ENCODE data around the gene LYST.
"Not testable (repeated sequence)": the region's sequence is repeated elsewhere in the genome, so short reads cannot be mapped to it uniquely, and the experiment has no call there.

Gene LYST

DNA sequence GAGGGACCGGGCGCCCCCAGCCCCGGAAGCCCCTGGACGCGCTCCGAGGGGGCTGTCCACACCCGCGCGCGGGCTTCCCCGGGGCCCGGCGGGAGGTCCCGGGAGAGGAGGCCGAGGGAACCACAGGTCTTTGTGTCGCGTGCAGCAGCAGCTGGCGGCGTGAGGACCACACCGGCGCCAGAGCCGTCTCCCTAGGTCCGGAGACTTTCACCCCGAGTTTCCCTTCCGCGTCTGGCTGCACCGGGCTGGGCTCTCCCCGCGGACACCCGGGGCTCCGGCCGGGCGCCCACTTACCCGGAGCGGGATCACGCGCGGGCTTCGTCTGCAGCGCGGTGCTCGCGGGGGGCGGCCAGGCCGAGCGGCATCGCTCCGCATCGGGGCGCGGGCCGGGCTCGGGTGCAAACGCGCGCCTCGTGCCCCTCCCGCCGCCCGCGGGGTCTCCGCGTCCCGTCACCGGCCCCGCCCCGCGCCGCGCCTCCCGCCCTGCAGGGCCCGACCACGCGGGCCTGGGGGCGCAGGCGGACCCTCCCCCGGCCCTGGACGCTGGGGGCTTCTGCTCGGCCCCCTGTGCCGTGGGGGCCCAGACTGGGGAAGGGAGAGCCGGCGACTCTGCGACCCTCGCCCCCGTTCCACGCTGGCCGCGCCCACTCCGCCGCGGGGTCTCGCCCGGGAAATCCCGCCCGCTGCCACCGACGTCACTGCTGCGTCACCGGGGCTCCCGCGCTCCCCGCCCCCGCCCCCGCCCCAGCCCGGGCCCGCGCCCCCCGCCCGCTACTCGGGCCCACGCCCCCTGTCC is 217.1 kb downstream of the LYST start, which contains the start of gene GNG4:
TSS of gene GNG4 (minus strand) at position 417 of the 796 bp plus-strand sequence. CDS start 65,946 bp downstream, outside the sequence.
- FAIRE-seq, result no peak

DNA sequence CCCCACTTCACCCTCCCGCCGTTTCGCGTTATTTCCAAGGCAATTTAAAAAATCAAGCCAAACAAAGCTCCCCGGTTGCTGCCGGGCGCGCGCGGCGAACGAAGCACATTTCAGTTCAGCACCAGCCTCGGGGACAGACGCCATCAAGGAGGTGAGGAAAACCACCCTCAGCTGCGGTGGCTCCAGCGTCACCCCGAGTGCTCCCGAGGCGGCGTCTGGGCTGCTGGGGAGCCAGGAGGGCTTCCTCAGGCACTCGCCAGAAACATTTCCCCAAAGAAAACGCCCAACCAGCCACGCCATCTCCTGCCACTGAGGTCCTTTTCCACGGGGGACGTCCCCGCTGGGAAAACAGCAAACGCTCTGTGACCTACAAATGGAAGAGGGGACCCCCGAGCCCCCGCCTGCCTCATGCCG is 217.7 kb downstream of the LYST start:
- FAIRE-seq, result no peak

DNA sequence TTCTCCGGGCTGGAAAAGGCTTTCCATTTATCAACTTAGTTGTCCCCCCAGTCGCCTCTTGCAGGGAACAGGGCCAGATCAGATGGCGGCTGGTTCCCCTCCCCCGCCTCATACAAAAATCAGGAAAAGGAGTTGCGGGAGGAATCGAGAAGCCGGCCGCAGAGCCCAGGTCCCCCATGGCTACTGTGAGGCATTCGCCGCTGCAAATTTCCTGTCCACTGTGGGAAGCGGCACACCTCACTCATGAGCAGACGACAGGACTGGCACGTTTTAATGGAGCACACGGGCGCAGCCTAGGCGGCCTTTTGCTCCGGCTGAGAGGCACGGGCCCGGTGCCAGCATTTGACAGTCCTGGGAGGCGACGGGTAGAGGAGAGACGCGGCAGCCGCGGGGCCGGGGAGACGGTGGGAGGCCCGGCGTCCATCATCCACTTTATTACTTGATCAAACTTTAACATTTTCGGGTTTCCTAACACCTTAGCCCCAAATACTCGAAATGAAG is 218.2 kb downstream of the LYST start:
- FAIRE-seq, result no peak

DNA sequence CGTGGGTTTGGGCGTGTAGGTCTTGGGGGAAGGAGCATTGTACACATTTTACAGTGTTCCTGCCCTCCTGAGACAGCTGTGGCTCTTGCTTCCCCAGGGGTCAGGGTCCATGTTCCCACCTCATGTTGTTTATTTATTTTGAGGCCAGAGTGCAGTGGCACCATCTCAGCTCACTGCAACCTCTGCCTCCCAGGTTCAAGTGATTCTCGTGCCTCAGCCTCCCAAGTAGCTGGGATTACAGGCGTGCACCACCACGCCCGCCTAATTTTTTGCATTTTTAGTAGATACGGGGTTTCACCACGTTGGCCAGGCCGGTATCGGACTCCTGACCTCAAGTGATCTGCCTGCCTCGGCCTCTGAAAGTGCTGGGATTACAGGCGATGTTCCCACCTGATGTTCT is 219.2 kb downstream of the LYST start:
- not testable (repeated sequence) for FAIRE-seq

DNA sequence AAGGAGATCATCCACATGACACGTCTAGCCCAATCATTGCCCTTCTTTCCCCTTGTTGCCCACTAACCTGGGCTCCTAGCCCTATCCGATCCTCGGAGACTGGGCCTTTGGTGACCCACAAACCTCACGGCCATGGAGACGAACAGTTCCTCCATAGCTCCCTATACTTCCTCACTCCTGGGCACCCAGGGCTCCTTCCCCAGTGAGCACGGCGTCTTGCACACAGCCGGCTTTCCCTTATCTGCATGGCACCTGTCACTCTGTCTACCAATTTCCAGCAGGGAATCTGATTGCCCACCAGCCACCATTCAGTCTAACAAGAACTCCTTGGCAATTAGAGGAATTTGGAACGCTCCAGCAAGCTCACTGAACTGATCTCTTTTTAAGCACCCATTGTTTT is 220.2 kb downstream of the LYST start:
- no peak for FAIRE-seq

DNA sequence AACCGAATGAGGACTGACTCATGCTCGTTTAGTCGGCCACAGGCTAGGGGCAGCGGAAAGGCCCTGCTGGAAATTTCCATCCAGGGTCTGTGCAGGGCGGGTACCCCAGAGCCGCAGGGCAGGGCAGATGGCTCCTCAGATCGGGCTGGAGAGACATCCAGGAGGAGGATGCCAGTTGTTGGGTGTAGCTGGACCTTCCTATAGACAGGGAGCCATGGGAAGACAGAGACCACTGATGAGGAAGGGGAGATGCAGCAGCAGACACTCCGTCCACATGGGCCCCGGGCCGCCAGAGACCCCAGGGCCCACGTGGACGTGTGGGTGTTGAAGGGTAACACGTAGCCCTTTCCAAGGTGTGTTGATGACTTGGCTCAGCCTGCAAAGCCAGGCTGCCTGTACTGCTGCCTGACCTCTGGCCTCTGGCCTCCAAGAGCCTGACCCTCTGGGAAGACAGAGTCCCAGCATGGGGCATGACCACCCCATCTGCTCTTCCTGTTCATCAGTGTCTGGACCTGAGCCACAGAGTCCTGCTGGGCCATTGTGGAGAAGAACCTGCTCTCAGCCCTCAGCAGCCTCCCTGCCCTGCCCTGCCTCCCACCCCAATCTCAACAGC is 221.9 kb downstream of the LYST start:
- no peak for FAIRE-seq

DNA sequence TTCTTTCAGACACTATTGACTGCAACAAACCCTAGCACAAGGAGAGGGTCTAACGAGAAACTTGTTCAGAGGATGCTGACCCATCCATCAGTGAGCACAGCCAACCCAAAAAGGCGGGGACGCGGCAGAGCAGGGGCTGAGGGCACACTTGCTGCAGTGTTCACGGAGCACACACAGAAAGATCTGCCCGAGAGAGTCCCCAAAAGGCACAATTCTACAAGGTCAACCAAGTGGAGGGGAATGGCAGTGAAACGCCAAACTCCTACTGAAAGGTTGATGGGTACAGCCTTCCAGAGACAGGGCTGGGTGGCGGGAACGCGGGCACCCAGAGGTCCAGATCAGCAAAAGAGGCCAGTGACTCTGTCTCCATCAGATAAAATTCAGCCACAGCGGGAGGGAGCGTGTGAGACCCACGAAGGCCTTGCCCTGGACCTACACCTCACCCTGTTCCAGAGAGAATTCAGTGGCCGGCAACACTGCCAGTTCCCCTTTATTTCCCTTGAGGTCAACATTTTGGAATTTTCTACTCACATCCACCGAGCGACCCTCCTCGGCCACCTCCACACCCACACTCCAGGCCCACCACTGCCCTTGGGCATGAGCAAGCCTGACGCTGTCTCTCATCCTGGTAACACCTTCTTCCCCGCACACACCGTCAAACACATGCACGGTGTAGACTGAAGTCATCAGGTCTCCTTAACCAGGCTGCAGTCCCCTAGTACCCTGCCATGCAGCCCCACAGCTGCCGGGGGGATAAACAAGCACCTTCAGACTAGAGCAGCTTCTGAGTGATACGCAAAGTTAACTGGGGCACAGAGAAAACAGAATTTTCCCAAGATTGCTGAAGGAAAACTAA is 222.6 kb downstream of the LYST start:
- no peak for FAIRE-seq

DNA sequence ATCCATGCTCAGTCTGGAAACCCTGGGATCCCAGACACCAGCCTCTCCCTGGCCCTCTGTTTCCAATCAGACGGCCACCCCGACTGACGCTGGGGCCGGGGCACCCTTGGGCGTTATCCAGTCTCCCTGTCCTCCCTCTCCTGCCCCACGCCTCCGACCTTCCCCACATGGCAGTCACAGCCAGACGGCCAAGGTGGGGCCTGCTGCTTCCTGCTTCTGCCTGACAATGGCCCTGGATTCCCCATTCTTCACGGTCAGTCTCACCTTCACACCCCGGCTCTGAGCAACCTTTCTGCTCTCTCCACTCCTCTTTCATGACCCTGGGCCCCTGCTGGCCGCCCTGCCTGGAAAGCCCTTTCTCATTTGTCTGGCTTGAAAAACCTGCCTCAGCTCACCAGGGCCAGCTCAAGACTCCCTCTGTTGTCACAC is 223.7 kb downstream of the LYST start:
- FAIRE-seq, result no peak

DNA sequence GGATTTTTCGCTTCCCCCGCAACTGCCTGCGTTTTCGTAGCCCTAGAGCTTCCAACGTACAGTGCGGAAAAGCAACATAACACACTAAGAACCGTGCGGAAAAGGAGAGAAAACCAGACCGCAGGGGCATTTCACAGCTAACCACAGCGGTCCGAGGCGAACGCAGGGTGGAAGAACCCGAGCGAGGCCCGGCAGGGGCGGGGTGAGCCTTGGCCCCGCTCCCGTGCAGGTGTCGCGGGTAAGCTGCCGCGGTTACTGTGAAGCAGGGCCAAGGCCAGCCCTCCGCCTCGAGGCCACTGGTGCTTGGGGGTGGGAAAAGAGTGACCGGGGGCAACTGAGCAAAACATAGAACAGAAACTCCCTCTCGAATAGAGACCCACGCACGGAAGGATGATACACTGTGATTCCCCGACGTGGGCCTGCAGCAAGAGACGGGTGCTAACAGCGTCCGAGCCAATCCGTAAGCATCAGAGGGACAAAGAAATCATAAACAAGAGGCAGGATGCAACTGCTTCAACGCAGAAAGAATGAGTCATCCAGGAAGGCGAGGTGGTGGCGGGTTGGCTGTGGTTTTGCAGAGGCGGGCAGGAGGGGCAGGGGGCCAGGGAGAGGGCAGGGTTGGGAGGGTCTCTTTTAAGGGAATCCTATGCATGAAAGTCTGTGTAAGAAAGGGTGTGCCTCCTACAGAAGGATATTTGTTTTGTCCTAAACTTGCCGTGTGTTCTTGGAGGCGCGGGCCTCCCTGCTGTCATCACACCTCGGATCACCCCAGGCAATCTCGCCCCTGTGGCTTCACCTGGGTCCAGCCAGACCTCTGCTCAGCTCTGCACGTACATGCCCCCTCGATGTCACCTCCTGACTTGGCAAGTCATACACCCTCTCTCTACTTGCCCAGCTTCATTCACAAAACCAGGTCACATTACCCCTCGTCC is 224.4 kb downstream of the LYST start:
- FAIRE-seq, result no peak

DNA sequence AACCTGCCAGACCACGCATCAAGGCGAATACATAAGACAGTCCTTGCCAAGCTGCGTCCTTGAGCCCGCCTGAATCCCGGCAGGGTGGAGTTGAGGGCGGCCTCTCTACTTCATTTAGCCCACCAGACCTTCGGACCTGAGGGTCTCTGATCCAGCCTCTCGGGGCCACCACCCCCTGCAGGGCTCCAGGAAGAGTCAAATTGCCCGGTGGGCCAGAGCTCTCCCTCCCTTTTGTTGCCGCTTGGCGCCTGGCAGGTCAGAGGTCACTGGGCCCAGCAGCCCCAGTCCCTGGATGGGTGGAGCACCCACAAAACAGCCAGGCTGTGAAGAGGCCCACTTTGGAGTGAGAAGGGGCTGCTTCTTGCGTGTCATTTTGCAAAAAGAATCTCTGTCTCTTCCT is 226.1 kb downstream of the LYST start:
- no peak for FAIRE-seq

DNA sequence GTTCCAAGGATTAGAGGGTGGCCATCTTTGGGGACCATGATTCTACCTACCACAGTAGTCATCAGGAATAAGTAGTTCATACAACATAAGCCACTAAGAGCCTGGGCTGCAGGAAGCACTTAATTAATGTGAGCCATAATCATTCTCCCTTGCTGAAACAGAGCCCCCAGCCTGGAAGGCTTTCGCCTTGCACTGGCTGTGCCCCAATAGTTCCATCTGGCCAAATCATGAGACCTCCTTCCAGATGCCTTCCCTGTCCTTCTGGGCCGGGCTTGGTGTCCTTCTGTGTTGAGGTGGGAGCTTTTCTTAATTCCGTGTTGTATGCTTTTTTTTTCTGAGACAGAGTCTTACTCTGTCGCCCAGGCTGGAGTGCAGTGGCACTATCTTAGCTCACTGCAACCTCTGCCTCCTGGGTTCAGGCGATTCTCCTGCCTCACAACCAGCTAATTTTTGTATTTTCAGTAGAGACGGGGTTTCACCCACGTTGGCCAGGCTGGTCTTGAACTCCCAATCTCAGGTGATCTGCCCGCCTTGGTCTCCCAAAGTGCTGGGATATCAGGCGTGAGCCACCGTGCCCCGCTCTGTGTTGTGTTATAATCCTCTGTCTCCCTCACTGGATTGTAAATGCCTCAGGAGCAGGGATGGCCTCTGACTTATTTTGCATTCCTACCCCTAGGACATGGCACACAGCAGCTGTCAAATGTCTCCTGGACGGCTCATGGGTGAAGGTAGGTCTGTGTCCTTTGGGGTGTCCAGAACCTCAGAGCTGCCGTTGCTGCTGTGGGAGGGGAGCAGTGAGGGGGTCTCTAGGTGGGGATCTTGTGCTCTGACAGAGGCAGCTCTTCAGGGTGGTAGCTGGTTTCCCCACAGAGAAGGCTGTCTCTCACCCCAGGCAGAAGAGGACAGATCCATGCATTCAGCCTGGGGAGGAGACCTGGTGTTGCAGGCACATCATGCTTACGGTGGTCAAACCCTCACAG is 227.2 kb downstream of the LYST start:
- FAIRE-seq, result no peak

DNA sequence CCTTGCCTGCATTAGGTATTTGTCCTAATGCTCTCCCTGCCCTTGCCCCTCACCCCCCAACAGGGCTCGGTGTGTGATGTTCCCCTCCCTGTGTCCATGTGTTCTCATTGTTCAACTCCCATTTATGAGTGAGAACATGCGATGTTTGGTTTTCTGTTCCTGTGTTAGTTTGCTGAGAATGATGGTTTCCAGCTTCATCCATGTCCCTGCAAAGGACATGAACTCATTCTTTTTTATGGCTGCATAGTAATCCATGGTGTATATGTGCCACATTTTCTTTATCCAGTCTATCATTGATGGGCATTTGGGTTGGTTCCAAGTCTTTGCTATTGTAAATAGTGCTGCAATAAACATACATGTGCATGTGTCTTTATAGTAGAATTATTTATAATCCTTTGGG is 228.1 kb downstream of the LYST start:
- FAIRE-seq, result not testable (repeated sequence)

DNA sequence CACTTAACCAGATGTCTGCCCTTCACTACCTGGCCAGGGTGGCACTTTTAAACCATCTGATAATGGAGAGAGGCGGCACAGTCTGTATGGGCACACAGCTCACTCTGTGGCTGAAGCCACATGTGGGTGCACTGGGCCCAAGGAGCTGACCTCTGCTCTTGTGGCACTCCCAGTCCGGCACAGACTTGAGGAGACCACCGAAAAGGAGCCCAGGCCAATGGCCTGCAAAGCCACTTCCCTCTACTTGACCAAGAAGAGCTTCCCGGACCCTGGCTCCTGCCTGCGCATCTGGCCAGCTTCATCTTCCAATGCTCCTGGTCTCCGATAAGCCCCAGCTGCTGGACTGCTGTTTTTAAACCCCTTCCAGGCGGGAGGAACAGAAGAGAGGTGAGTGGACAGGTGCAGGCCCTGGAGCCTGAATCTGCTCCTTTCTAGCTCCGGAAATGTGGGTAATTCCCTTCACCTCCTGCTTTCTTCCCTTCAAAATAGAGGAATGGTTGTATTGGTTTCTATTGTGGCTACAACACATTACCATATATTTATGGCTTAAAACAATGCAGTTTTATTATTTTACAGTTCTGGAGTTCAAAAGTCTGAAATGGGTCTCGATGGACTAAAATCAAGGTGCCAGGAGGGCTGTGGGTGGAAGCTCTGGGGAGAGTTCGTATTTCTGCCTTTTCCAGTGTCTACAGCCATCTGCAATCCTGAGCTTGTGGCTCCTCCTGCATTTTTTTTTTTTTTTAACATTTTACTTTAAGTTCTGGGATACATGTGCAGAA is 228.8 kb downstream of the LYST start:
- no peak for FAIRE-seq

DNA sequence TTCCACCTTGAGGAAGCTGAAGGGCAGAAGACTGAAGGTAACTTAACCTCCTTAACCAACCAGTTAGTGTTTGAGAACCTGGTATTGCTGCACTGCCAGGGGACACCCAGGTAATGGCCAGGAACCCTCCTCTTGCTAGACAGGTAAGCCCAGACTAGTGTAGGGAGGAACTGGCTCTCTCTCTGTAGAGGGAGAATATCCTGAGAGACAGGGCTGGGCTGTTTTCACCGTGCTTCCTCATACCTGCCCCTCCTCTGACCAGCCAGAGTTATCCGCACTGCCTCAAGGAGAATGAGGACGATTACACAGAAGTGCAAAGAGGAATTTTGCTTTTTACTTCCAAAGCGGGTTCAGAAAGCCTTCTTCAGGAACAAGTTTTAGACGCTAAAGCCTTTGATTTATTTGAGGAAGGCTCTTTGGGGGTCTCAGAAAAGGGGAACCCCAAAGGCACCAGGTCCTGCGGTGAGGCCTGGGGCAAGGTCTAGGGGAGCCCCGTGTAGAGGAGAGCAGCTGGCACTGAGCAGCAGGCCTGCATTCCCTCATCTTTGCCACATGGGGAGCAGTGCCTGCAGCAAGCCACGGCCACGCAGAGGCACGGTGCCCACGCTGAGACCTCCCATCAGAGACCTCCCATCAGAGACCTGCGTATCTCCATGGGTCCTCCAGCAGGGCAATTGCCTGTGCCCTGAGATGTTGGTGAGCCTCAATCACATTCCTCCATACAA is 230.6 kb downstream of the LYST start:
- no peak for FAIRE-seq

DNA sequence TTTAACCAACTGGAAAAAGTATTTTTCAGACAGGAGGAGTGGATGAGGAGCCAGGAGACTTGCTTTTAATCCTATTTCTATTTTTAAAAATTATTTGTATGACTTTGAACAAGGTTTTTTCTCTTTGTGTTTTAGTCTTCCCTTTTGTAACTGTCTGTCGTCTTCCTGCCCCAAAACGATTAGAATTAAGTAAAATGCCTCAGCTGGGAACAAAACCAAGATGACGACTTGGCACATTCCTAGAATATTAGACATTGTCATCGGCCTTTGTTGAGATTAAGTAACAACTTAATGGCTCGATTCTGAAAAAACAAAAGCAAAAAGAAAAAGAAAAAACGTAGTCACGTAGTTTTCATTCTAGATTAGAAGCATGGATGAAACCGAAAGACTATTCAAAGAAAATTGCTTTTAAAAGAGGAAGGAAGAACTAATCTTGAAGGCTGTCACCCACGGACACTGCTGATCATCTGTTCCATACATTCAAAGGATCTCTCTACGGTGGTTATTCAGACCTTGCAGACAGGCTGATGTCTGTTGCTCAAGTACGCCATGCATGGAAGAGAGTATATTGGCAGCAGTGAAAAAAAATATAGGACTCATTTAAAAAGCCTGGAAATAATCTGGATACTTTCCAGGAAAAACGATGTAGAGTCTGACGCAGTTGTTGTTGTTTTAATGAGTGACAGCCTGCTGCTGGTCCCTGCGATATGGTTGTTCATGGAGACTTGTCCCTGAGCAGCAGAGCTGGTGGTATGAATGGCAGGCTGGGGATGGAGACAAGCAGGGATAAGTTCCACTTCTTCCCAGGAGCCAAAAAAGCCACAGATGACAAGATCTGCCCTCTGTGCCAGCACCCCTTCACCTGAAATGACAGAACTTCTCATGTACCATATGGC is 234.0 kb downstream of the LYST start:
- no peak for FAIRE-seq

DNA sequence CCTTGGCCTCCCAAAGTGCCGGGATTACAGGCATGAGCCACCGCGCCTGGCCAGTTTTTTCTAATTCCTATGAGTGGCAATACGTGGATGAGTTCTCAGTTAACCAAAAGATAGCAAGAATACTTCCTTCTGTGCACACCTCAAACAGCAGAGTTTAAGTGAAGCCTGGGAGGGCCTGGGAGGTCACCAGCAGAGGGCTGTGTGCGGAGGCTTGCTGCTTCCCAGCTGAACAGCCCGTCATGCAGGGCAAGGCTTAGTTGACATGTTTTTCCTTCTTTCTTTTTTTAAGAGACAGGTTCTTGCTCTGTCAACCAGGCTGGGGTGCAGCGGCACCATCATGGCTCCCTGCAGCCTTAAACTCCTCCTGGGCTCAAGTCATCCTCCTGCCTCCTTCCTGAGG is 234.9 kb downstream of the LYST start:
- FAIRE-seq, result no peak

DNA sequence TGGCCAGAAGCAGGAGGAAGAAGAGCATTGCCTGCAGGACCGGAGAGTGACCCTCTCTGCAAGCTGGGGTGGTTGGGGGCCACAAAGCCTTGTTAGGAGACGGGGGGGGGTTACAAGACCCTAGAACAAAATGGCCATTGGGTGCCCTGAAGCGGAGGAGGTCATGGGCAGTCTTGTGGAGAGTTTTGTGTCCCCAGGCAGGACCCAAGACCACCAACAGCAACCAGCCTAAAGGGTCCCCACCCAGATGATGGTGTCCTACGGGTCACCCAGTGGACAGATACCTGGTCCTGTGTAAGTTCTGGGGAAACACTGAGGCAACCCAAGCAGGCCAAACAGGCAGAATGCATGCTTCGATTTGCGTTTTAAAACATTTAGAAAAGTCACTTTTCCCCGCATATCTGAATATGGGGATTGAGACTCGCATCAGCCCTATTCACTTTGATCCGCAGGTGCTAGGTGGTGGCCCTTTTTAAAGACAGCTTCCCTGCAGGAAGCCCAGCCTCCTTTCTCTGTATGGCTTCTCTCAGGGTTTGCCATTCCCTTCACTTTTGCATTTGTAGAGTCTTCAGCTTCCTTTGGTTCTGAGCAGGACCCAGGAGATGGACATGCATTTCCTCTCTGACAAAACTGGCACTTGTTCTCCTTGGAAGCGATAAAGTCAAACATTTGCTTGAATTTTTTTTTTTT is 238.2 kb downstream of the LYST start:
- no peak for FAIRE-seq

DNA sequence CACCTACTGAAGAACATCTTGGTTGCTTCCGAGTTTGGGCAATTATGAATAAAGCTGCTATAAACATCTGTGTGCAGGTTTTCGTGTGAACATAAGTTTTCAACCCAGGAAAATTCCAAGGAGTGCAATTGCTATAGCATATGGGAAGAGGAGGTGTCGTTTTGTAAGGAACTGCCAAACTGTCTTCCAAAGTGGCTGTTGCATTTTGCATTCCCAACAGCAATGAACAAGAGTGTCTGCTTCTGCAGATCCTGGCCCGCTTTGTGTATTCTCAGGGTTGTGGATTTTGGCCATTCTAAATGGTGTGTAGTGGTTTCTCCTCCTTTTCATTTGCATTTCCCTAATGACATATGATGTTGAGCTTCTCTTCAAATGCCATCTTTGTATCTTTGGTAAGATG is 240.9 kb downstream of the LYST start:
- no peak for FAIRE-seq

Data from colon (tissue), 2 donors.